ENCODE results near the gene PIEZO1. TPM values are rescaled to one million over a fixed set of nuclear protein-coding genes. Genes with fewer than 3 reads are reported as not detected.

The PIEZO1 gene
- total and polyA plus RNA-seq, 8 donors = 16.3 to 255 (median 31.8) TPM

DNA sequence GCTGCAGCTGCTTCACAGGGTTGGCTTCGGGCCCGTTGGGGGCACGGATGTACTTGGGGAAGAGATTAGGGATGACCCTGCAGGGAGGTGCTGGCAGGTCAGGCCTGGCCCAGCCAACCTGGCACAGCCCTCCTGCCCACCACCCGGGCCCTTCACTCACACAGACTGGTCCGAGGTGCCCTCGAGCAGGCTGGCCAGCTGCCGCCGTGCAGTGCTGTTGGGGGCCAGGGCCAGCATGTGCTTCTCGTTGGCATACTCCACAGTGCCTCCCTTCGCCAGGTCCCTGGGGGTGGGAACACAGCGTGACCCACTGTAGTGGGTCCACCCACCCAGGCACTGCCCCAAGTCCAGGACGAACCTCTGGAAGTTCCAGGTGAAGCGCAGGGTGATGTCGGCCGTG lies 68.8 kb downstream of the PIEZO1 start:
- H3K27ac ChIP-seq = no peak overlapping the region
- no peaks in the 10 kb centered on the region for H3K27me3 ChIP-seq
- no peak for DNase-seq
- peaks cover 0 to 13% (median 12%) of the 10 kb centered on the region in 3 donors for H3K36me3 ChIP-seq
- no peak for FAIRE-seq
- no peak for ATAC-seq
- H3K9me3 ChIP-seq = no peaks in the 10 kb centered on the region
- 93 to 95% methylated on average over 14 to 15 of the region's 15 CpGs for WGBS, 2 donors
- H3K4me1 ChIP-seq = no peaks in the 10 kb centered on the region
- TF ChIP-seq, protein P1, sequence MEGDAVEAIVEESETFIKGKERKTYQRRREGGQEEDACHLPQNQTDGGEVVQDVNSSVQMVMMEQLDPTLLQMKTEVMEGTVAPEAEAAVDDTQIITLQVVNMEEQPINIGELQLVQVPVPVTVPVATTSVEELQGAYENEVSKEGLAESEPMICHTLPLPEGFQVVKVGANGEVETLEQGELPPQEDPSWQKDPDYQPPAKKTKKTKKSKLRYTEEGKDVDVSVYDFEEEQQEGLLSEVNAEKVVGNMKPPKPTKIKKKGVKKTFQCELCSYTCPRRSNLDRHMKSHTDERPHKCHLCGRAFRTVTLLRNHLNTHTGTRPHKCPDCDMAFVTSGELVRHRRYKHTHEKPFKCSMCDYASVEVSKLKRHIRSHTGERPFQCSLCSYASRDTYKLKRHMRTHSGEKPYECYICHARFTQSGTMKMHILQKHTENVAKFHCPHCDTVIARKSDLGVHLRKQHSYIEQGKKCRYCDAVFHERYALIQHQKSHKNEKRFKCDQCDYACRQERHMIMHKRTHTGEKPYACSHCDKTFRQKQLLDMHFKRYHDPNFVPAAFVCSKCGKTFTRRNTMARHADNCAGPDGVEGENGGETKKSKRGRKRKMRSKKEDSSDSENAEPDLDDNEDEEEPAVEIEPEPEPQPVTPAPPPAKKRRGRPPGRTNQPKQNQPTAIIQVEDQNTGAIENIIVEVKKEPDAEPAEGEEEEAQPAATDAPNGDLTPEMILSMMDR (IDR thresholded peaks at IDR 0.05) = no peak
- no peak overlapping the region for H3K4me3 ChIP-seq
- intact Hi-C loops (cut with DNase I) = no loop called here

DNA sequence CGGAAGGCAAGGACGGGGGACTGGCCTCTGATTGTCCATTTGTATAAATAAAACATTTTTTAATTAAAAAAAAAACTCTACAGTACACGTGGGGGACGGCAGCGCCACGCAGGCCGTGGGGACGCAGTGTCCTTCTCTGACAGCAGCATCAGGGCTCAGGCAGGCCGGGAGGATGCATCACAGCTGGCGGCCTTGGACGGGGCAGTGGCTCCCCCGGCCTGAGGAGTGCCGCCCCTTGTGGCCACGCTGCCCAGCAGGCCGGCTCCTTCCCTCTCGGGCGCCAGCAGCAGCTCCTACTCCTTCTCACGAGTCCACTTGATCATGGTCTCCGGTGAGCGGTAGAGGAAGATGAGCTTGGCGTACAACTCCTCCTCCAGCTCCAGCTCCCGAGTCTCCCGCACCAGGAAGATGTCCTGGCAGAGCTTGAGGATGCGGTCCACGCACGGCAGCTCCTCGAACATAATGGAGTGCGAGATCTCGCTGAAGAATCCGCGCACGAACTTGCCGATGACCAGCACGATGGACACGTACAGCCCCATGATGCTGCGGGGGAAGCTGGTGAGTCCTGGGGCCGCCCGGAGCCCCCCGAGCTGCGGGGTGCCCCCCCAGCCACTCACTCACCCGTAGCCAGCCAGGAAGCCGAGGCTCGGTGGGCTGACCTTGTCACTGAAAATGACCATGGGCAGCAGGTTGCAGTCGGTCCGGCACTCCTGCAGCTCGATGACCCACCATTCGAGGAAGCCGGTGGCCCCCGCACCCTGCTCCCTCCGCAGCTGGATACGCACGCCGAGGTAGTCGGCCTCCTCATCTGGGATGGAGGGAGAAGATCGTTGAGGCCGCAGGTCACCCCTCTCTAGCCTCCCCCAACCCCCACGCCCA lies 69.5 kb downstream of the PIEZO1 start:
- FAIRE-seq (no peak), ATAC-seq (no peak), DNase-seq (no peak)
- no peaks in the 10 kb centered on the region for H3K4me1 ChIP-seq
- TF ChIP-seq, protein P1 (IDR thresholded peaks at IDR 0.05) = no peak
- no peaks in the 10 kb centered on the region for H3K27me3 ChIP-seq
- no peak overlapping the region for H3K27ac ChIP-seq
- H3K4me3 ChIP-seq = no peak overlapping the region
- WGBS, 2 donors = 93 to 95% methylated on average over 57 of the region's 57 CpGs
- H3K9me3 ChIP-seq = no peaks in the 10 kb centered on the region
- intact Hi-C loops (cut with DNase I) = no loop called here
- peaks cover 0 to 13% (median 12%) of the 10 kb centered on the region in 3 donors for H3K36me3 ChIP-seq

DNA sequence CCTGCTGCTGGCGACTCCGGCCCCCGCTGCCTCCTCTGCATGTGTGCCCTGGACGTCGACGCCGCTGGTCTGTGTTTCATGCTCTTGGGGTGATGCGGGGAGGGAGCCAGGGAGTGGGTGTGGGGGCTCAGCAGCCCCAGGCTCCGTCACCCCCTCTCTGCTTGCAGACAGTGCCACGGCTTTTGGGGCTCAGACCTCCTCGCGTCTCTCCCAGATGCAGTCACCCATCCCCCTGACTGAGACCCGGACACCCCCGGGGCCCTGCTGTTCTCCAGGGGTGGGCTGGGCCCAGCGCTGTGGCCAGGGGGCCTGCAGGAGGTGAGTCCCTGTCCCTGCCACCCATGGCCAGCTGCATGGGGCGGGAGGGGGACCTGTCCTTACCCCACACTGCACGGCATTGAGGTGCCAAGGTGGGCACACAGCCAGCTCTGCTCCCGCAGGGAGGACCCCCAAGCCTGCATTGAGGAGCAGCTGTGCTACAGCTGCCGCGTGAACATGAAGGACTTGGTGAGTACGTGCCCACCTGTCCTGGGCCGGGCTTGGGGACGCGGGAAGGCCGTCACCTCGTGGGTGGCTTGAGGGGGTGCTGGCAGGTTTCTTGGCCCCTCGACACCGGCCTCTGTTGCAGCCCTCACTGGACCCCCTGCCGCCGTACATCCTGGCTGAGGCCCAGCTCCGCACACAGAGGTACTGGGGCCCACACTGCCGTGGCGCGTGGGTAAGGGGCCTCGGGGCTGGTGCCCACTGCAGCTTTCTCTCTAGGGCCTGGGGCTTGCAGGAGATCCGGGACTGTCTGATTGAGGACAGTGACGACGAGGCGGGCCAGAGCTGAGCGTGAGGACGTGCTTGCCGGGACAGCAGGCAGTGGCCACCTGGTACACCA lies 70.4 kb downstream of the PIEZO1 start:
- peaks cover 0 to 13% (median 12%) of the 10 kb centered on the region in 3 donors for H3K36me3 ChIP-seq
- no peak overlapping the region for H3K4me3 ChIP-seq
- TF ChIP-seq, protein P1 (IDR thresholded peaks at IDR 0.05) = no peak
- no peak for FAIRE-seq
- no peaks in the 10 kb centered on the region for H3K27me3 ChIP-seq
- no peak overlapping the region for H3K27ac ChIP-seq
- no peak for ATAC-seq
- intact Hi-C loops (cut with DNase I) = no loop called here
- WGBS, 2 donors = 93 to 95% methylated on average over 41 to 42 of the region's 42 CpGs
- no peak for DNase-seq
- H3K4me1 ChIP-seq = no peaks in the 10 kb centered on the region
- no peaks in the 10 kb centered on the region for H3K9me3 ChIP-seq

DNA sequence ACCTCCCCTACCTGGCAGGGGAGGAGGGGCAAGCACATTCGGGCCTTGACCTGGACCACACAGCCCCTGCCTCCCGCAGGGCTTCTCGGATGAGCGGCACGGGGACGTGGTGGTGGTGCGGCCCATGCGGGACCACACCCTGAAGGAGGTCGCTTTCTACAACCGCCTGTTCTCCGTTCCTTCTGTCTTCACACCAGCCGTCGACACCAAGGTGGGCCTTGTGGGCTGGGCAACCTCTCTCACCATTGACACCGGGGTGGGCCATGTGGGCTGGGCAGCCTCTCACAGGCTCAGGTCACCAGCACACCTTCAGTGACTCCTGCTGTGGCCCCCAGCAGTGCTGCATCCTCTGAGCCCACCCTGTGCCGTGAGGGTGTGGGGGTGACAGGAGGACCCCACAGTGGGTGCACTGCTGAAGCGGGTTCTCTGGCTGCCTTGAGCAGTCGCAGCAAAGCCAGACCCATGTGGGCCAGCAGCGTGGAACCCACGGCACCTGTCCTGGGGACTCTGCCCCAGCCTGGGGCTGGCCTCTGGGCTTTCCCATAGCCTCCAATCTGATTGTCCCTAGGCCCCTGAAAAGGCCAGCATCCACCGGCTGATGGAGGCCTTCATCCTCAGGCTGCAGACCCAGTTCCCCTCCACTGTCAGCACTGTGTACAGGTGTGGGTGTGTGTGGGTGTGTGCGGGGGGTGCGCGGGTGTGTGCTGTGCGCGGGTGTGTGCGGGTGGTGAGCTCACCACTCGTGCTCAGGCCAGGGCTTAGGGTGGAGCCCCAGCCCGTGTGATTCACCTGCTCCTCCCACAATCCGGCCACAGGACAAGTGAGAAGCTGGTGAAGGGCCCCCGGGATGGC lies 71.2 kb downstream of the PIEZO1 start:
- FAIRE-seq (no peak), ATAC-seq (peak in 1 of 4 donors; percentile 33), DNase-seq (no peak)
- no peak overlapping the region for H3K4me3 ChIP-seq
- H3K27ac ChIP-seq = no peak overlapping the region
- peaks cover 0 to 13% (median 12%) of the 10 kb centered on the region in 3 donors for H3K36me3 ChIP-seq
- no peaks in the 10 kb centered on the region for H3K4me1 ChIP-seq
- 91% methylated on average over 29 to 30 of the region's 30 CpGs for WGBS, 2 donors
- intact Hi-C loops (cut with DNase I) = no loop called here
- H3K27me3 ChIP-seq = no peaks in the 10 kb centered on the region
- TF ChIP-seq, protein P1 (IDR thresholded peaks at IDR 0.05) = no peak
- no peaks in the 10 kb centered on the region for H3K9me3 ChIP-seq

Data from pancreas (tissue), 10 donors.